A549 (cell line): Measurements from ENCODE around the gene PUS7L.

Experiments
- FOSL2 ChIP-seq, 2 experiments: fragments of 450-650 bp in 1 of 2; fragments of >200 bp in 1 of 2; sonication (Bioruptor Twin) in 1 of 2; formaldehyde crosslinking; IDR thresholded peaks; 2 replicates each; pipeline versions ENCODE4 v1.5.0 to v1.6.1; 2016 to 2020; ENCODE audit warnings: mild to moderate bottlenecking in 1 of 2, moderate library complexity in 1 of 2
- HOXA7 ChIP-seq: fragments of 250-450 bp; sonication (Bioruptor Pico); IDR thresholded peaks from 2 replicates; pipeline ENCODE4 v1.5.0; 2020; ENCODE audit warnings: mild to moderate bottlenecking, moderate library complexity
- MAFK ChIP-seq: fragments of 450-650 bp; IDR thresholded peaks from 2 replicates; pipeline ENCODE4 v1.6.1; 2014; ENCODE audit not compliant: partially characterized antibody
- POLR2A ChIP-seq: IDR thresholded peaks from 2 replicates; pipeline ENCODE4 v1.6.1; 2012; ENCODE audit warnings: mild to moderate bottlenecking, low read length
- SREBF2 ChIP-seq: fragments of 450-650 bp; IDR thresholded peaks from 2 replicates; pipeline ENCODE4 v1.6.1; 2014; ENCODE audit warnings: mild to moderate bottlenecking, moderate library complexity
- TF ChIP-seq, protein P1 (sequence below): fragments of 250-450 bp; sonication (Bioruptor Pico); IDR thresholded peaks from 2 replicates; pipeline ENCODE4 v1.5.0; 2021; ENCODE audit warnings: mild to moderate bottlenecking, moderate library complexity, borderline replicate concordance
- TF ChIP-seq, protein P2 (sequence below): fragments of 450-650 bp; IDR thresholded peaks from 2 replicates; pipeline ENCODE4 v1.6.1; 2014; ENCODE audit warnings: antibody characterized with exemption
- TF ChIP-seq, protein P3 (sequence below): fragments of >200 bp; sonication (Bioruptor Twin); formaldehyde crosslinking; IDR thresholded peaks from 3 replicates; pipeline ENCODE4 v1.5.1; 2016

DNA sequence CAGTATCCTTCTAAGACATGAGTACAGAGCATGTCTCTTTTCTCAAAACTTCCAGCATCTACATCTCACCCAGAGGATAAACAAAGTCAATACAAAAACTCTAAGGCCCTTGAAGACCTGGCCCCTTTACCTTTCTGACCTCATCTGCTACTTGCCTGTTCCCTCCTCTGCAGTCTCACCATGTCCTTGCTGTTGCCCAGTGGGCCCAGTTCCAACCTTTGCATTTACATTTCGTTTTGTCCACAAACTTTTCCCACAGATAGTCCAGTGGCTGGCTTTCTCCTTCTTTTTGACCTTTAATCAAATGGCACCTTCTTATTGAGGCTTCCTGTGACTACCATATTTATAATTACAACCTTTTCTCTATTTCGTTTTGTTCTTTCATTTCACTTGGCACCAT lies 1.8 kb upstream of the PUS7L start:
- TF ChIP-seq, protein P1, sequence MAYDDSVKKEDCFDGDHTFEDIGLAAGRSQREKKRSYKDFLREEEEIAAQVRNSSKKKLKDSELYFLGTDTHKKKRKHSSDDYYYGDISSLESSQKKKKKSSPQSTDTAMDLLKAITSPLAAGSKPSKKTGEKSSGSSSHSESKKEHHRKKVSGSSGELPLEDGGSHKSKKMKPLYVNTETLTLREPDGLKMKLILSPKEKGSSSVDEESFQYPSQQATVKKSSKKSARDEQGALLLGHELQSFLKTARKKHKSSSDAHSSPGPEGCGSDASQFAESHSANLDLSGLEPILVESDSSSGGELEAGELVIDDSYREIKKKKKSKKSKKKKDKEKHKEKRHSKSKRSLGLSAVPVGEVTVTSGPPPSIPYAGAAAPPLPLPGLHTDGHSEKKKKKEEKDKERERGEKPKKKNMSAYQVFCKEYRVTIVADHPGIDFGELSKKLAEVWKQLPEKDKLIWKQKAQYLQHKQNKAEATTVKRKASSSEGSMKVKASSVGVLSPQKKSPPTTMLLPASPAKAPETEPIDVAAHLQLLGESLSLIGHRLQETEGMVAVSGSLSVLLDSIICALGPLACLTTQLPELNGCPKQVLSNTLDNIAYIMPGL (CRISPR knock-in tag): no peak
- no peak for TF ChIP-seq POLR2A
- TF ChIP-seq MAFK: no peak
- no peak for TF ChIP-seq FOSL2 (IDR thresholded peaks at IDR 0.05)
- TF ChIP-seq FOSL2 (CRISPR knock-in tag; IDR thresholded peaks at IDR 0.05): no peak
- no peak for TF ChIP-seq HOXA7 (CRISPR knock-in tag)
- TF ChIP-seq, protein P2, sequence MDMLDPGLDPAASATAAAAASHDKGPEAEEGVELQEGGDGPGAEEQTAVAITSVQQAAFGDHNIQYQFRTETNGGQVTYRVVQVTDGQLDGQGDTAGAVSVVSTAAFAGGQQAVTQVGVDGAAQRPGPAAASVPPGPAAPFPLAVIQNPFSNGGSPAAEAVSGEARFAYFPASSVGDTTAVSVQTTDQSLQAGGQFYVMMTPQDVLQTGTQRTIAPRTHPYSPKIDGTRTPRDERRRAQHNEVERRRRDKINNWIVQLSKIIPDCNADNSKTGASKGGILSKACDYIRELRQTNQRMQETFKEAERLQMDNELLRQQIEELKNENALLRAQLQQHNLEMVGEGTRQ: no peak
- no peak for TF ChIP-seq SREBF2
- TF ChIP-seq, protein P3, sequence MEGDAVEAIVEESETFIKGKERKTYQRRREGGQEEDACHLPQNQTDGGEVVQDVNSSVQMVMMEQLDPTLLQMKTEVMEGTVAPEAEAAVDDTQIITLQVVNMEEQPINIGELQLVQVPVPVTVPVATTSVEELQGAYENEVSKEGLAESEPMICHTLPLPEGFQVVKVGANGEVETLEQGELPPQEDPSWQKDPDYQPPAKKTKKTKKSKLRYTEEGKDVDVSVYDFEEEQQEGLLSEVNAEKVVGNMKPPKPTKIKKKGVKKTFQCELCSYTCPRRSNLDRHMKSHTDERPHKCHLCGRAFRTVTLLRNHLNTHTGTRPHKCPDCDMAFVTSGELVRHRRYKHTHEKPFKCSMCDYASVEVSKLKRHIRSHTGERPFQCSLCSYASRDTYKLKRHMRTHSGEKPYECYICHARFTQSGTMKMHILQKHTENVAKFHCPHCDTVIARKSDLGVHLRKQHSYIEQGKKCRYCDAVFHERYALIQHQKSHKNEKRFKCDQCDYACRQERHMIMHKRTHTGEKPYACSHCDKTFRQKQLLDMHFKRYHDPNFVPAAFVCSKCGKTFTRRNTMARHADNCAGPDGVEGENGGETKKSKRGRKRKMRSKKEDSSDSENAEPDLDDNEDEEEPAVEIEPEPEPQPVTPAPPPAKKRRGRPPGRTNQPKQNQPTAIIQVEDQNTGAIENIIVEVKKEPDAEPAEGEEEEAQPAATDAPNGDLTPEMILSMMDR: no peak
